Neuronal stem cell (in vitro differentiated cells): ENCODE measurements around the gene DHH.

ENCODE experiments used
- DNase-seq: peaks from one replicate; pipeline ENCODE4 v3.0.0-alpha.2; 2013; ENCODE audit warnings: low spot score
- H2AFZ ChIP-seq: one replicate; pipeline ENCODE4 v1.6.1; 2013; ENCODE audit warnings: mild to moderate bottlenecking, low read length, inconsistent platforms
- H2AK5ac ChIP-seq: 2 replicates; pipeline ENCODE4 v1.6.1; 2013; ENCODE audit warnings: low read depth, mild to moderate bottlenecking, inconsistent platforms, low read length, moderate library complexity, mixed read lengths
- H2BK120ac ChIP-seq: 2 replicates; pipeline ENCODE4 v1.6.1; 2013; ENCODE audit warnings: low read depth, mild to moderate bottlenecking, inconsistent platforms, low read length, moderate library complexity, mixed read lengths
- H2BK12ac ChIP-seq: one replicate; pipeline ENCODE4 v1.6.1; 2013; ENCODE audit warnings: low read length, inconsistent platforms
- H2BK15ac ChIP-seq: 2 replicates; pipeline ENCODE4 v1.6.1; 2013; ENCODE audit warnings: mild to moderate bottlenecking, low read length, inconsistent platforms, mixed read lengths
- H2BK5ac ChIP-seq: one replicate; pipeline ENCODE4 v1.6.1; 2013; ENCODE audit warnings: inconsistent platforms, mild to moderate bottlenecking, low read length, moderate library complexity
- H3K14ac ChIP-seq: one replicate; pipeline ENCODE4 v1.6.1; 2013; ENCODE audit warnings: low read length, inconsistent platforms
- H3K18ac ChIP-seq: 2 replicates; pipeline ENCODE4 v1.6.1; 2013; ENCODE audit warnings: low read length, inconsistent platforms
- H3K23ac ChIP-seq: 2 replicates; pipeline ENCODE4 v1.6.1; 2013; ENCODE audit warnings: low read depth, mild to moderate bottlenecking, mixed read lengths, low read length, inconsistent platforms; ENCODE audit not compliant: poor library complexity
- H3K27ac ChIP-seq: replicated peaks from 3 replicates; pipeline ENCODE4 v1.5.1; 2013; ENCODE audit warnings: low read length, inconsistent platforms
- H3K27me3 ChIP-seq, 3 experiments: 2 replicates each; pipeline ENCODE4 v1.6.1; 2013; ENCODE audit warnings: low read length in 3 of 3, mild to moderate bottlenecking in 2 of 3, inconsistent platforms in 1 of 3, low read depth in 1 of 3, mixed read lengths in 1 of 3, moderate library complexity in 1 of 3; ENCODE audit not compliant: control insufficient read depth in 3 of 3, insufficient read depth in 3 of 3
- H3K36me3 ChIP-seq, 2 donors: replicated peaks in 1 of 2; 2 replicates each; pipeline ENCODE4 v1.6.1; 2013; ENCODE audit warnings: low read length in 2 of 2; ENCODE audit not compliant: control insufficient read depth in 2 of 2, insufficient read depth in 2 of 2
- H3K4ac ChIP-seq: 2 replicates; pipeline ENCODE4 v1.6.1; 2013; ENCODE audit warnings: inconsistent platforms, mild to moderate bottlenecking, low read length, moderate library complexity
- H3K4me1 ChIP-seq, 2 donors: 1 replicate in 1 of 2; 2 replicates in 1 of 2; pipeline ENCODE4 v1.6.1; 2013; ENCODE audit warnings: low read length in 2 of 2, low read depth in 1 of 2; ENCODE audit not compliant: control insufficient read depth in 2 of 2, insufficient read depth in 1 of 2
- H3K4me2 ChIP-seq: one replicate; pipeline ENCODE4 v1.6.1; 2013; ENCODE audit warnings: mild to moderate bottlenecking, low read length, inconsistent platforms; ENCODE audit not compliant: insufficient read depth, poor library complexity, severe bottlenecking
- H3K4me3 ChIP-seq, 2 donors: 2 replicates each; pipeline ENCODE4 v1.5.1; 2013; ENCODE audit warnings: low read length in 2 of 2, mild to moderate bottlenecking in 2 of 2, inconsistent platforms in 1 of 2, moderate library complexity in 1 of 2
- H3K79me1 ChIP-seq: one replicate; pipeline ENCODE4 v1.6.1; 2013; ENCODE audit warnings: low read depth, mild to moderate bottlenecking, inconsistent platforms, low read length, moderate library complexity
- H3K9ac ChIP-seq: one replicate; pipeline ENCODE4 v1.6.1; 2013; ENCODE audit warnings: mild to moderate bottlenecking, low read depth, low read length, inconsistent platforms; ENCODE audit not compliant: poor library complexity
- H3K9me3 ChIP-seq, 2 donors: replicated peaks in 1 of 2; 2 replicates each; pipeline versions ENCODE3 to v1.6.1; 2013; ENCODE audit warnings: low read length in 2 of 2, mild to moderate bottlenecking in 2 of 2, inconsistent platforms in 1 of 2, low read depth in 1 of 2, mixed read lengths in 1 of 2, moderate library complexity in 1 of 2; ENCODE audit not compliant: control insufficient read depth in 2 of 2, insufficient read depth in 1 of 2
- H4K8ac ChIP-seq: one replicate; pipeline ENCODE4 v1.6.1; 2013; ENCODE audit warnings: low read depth, mild to moderate bottlenecking, inconsistent platforms, low read length, moderate library complexity
- H4K91ac ChIP-seq: one replicate; pipeline ENCODE4 v1.6.1; 2013; ENCODE audit warnings: low read length, low read depth, mild to moderate bottlenecking, inconsistent platforms; ENCODE audit not compliant: poor library complexity
- WGBS, 2 donors: extraction: QIAGEN DNeasy Blood & Tissue Kit; methylation state at CpG; one replicate each; pipeline ENCODE4 v1.1.7; 2013; ENCODE audit warnings: missing lambda C conversion rate in 2 of 2, mixed read lengths in 1 of 2; ENCODE audit not compliant: insufficient read length in 2 of 2, insufficient replicate concordance in 1 of 2; ENCODE audit errors: extremely low coverage in 2 of 2; 5-methylcytosine and 5-hydroxymethylcytosine counted together

Gene DHH

DNA sequence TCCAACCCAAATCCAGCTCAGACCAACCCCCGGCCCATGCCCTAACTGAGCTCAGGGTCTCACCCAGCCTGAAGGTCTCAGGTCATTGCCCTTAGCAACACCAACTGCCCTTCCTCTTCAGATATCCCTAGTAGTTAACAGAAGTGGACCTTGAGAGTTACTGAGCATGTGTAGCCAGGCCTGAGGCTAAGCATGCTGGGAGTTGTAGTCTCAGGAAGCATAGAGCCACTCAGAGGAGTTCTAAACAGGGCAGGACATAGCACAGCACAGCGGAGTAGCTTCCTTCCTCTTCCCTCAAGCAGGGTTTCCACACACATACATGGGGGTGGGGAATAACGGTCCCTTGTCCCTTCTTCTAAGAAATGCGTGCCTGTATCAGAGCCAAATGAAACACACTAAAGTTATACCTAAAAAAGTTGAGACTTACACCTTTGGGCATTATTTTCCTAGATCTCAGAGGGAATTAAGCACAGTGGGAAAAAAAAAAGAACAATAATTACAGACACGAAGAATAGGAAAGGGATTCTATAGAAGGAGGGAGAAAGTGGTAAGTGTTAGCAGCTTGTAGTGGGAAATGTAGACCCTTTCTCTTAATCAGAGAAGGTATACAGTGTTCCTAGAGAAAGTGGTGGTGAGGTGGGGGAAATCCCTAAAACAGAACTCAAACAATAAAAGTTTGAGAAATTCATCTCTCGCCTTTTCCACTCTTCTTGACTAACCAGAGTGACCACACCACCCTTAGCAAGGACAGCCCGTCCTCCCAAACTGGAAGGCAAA is 38.4 kb downstream of the DHH start:
- no peak overlapping the region for H3K4ac ChIP-seq
- no CpG with 5 or more reads among the region's 7 CpGs for WGBS, 2 donors
- H3K36me3 ChIP-seq = peaks cover 41 to 68% of the 10 kb centered on the region in 2 donors
- no peak overlapping the region for H2BK15ac ChIP-seq
- H2AK5ac ChIP-seq = no peak overlapping the region
- H2BK12ac ChIP-seq = no peak overlapping the region
- no peaks in the 10 kb centered on the region for H3K9me3 ChIP-seq
- no peak overlapping the region for H3K23ac ChIP-seq
- no peaks in the 10 kb centered on the region for H3K27me3 ChIP-seq
- H3K14ac ChIP-seq = no peak overlapping the region
- no peak overlapping the region for H2BK5ac ChIP-seq
- H3K9ac ChIP-seq = no peak overlapping the region
- H3K79me1 ChIP-seq = peaks cover 17% of the 10 kb centered on the region
- H4K91ac ChIP-seq = no peak overlapping the region
- no peak overlapping the region for H3K4me3 ChIP-seq
- H3K18ac ChIP-seq = no peak overlapping the region
- no peak overlapping the region for H3K27ac ChIP-seq
- no peak overlapping the region for H4K8ac ChIP-seq
- no peak overlapping the region for H2AFZ ChIP-seq
- no peak for DNase-seq
- no peak overlapping the region for H3K4me2 ChIP-seq
- H3K4me1 ChIP-seq = peaks cover 24 to 29% of the 10 kb centered on the region in 2 donors
- no peak overlapping the region for H2BK120ac ChIP-seq

GRCh38 chr12:49055092-49055491 is 39.5 kb downstream of the DHH start:
- H3K27me3 ChIP-seq = no peaks in the 10 kb centered on the region
- no peak for DNase-seq
- H2BK15ac ChIP-seq = no peak overlapping the region
- H2BK12ac ChIP-seq = no peak overlapping the region
- no peak overlapping the region for H3K18ac ChIP-seq
- no peak overlapping the region for H3K4ac ChIP-seq
- H3K27ac ChIP-seq = no peak overlapping the region
- H3K4me3 ChIP-seq = no peak overlapping the region
- H2BK5ac ChIP-seq = no peak overlapping the region
- no peak overlapping the region for H3K14ac ChIP-seq
- H2BK120ac ChIP-seq = no peak overlapping the region
- no peaks in the 10 kb centered on the region for H3K9me3 ChIP-seq
- H3K36me3 ChIP-seq = peaks cover 52 to 78% of the 10 kb centered on the region in 2 donors
- no peak overlapping the region for H3K23ac ChIP-seq
- H4K8ac ChIP-seq = no peak overlapping the region
- H2AFZ ChIP-seq = no peak overlapping the region
- H3K4me2 ChIP-seq = no peak overlapping the region
- H3K9ac ChIP-seq = no peak overlapping the region
- peaks cover 22 to 27% of the 10 kb centered on the region in 2 donors for H3K4me1 ChIP-seq
- no peak overlapping the region for H4K91ac ChIP-seq
- no CpG with 5 or more reads among the region's 4 CpGs for WGBS, 2 donors
- peaks cover 22% of the 10 kb centered on the region for H3K79me1 ChIP-seq
- H2AK5ac ChIP-seq = no peak overlapping the region

DNA sequence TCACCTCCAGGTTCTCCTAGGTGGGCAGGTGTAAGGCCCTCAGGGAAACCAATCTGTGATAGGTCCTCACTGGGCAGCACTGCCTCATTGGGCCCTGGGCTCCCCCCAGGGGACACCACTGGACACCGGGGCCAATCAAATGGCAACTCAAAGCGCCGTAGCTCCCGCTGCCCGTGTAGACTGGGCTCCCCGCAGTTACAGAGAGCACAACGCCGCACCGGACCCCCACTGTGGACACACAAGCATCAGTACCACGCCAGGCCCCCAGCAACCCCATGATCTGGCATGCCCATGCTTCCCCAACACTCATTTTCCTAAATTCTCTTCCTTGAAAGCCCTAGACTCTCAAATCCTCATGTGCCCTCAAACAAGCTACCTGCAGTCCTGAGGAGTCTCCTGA is 40.1 kb downstream of the DHH start:
- Histone ChIP-seq H3K4ac (no peak overlapping the region), H2BK120ac (no peak overlapping the region), H2BK5ac (no peak overlapping the region), H2AK5ac (no peak overlapping the region), H2BK15ac (no peak overlapping the region), H3K79me1 (peaks cover 21% of the 10 kb centered on the region), H4K8ac (no peak overlapping the region), H3K27ac (no peak overlapping the region), H2BK12ac (no peak overlapping the region), H3K14ac (no peak overlapping the region), H3K9ac (no peak overlapping the region), H3K9me3 (no peaks in the 10 kb centered on the region), H3K36me3 (peaks cover 57 to 84% of the 10 kb centered on the region in 2 donors), H3K27me3 (no peaks in the 10 kb centered on the region), H3K4me1 (peaks cover 22 to 27% of the 10 kb centered on the region in 2 donors), H2AFZ (no peak overlapping the region), H3K4me3 (no peak overlapping the region), H4K91ac (no peak overlapping the region), H3K4me2 (no peak overlapping the region), H3K18ac (no peak overlapping the region), H3K23ac (no peak overlapping the region)
- no CpG with 5 or more reads among the region's 10 CpGs for WGBS, 2 donors
- no peak for DNase-seq

GRCh38 chr12:49054096-49054495 is 40.5 kb downstream of the DHH start:
- no CpG with 5 or more reads among the region's 5 CpGs for WGBS, 2 donors
- Histone ChIP-seq H3K9me3 (no peaks in the 10 kb centered on the region), H3K79me1 (peaks cover 17% of the 10 kb centered on the region), H2BK5ac (no peak overlapping the region), H3K18ac (no peak overlapping the region), H3K36me3 (peaks cover 62 to 88% of the 10 kb centered on the region in 2 donors), H3K4me2 (no peak overlapping the region), H4K91ac (no peak overlapping the region), H3K23ac (no peak overlapping the region), H2BK12ac (no peak overlapping the region), H3K14ac (no peak overlapping the region), H3K4me3 (no peak overlapping the region), H4K8ac (no peak overlapping the region), H2BK120ac (no peak overlapping the region), H3K4ac (no peak overlapping the region), H2BK15ac (no peak overlapping the region), H3K27me3 (no peaks in the 10 kb centered on the region), H2AK5ac (no peak overlapping the region), H2AFZ (no peak overlapping the region), H3K27ac (no peak overlapping the region), H3K9ac (no peak overlapping the region), H3K4me1 (peaks cover 20 to 27% of the 10 kb centered on the region in 2 donors)
- no peak for DNase-seq
